Activated naive CD4-positive, alpha-beta T cell treated with anti-CD3 and anti-CD28 coated beads, Interleukin-2, amount 50 U/mL, for 16 hours (primary cell): ENCODE results near the gene ZNF157.
"Not testable (repeated sequence)": the region's sequence is repeated elsewhere in the genome, so short reads cannot be mapped to it uniquely, and the experiment has no call there.

ENCODE experiments used
- DNase-seq: peaks from one replicate; pipeline ENCODE4 v3.0.0-alpha.2; 2020

Gene ZNF157

DNA sequence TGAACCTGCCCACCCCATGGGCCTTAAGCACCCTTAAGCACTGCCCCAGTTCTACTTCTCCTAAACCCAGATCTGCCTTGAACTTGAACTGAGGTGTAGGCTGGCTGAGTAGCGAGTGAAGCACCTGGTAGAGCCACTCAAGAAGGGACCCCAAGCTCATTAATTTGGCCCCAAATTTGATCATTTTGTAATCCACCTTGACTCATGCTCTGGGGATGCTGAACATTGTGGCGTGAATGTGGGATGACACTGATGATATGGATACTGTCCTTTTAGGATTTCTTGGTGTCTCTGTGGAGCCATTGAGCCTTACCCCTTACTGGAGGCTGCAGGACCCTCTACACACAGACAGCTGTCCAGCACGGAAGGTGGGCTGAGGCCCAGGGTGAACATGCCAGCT, at the start of gene ZNF157:
TSS of gene ZNF157 (plus strand) at position 301 of the 400 bp plus-strand sequence. CDS start at position 392, 91 bp downstream.
- DNase-seq, result no peak

DNA sequence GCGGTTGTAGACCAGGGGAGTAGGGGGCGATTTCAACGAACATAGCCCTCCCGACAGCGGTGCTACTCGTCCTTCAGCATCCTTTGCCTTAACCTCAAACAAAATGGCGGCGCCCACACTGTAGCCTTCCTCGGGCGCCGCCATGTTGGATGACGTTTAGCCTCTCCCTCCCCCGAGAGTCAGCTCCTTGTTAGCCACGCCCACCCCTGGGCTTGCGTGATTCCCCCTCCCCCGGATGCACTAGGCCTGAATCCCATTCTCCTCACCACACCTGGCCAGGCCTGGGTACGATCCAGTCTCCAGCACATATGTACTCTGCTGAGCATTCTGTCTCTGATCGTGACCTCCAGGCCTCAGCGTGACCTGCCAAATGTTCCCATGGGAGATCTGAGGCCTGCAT, 49.0 kb upstream of the ZNF157 start:
- DNase-seq, result no peak

DNA sequence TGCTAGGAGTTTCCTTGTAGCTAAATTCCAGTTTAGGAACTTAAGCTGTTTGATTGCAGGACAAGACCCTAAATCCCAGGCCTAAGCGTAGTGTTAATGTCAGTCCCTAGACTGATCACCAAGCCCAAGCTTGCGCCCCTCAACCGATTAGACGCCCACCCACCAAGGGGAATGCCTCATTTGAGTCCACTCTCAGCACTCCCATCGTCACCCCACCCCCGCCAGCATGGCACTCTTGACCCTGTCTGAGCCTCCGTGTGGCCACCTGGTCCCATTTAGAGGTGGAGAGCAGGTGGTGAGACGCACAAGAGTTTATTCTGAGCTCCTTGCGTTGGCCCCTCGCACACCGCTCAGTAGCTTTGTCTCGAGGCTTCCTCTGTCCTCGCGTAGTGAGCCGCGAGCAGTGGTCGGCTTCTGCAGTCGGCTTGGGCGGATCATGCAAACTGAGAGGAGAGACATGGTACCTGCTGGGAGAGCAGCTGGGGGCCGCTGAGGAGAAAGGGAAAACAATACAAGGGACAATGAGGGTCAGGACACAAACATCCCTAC, 48.5 kb upstream of the ZNF157 start:
- no peak for DNase-seq

DNA sequence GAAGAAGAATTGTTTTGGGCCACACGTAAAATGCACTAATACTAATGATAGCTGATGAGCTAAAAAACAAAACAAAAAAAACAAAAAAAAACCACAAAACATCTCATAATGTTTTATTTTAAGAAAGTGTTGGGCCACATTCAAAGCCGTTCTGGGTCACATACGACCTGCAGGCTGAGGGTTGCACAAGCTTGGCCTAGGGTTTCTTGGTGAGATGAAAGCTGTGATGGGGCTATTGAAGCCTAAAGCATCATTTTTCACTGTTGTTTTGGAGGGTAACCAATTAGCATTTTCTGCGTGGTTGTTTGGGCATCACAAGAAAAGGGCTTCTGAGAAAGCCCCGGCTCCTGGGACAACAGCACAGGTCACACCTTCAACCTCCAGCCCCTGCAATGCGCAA, 42.5 kb upstream of the ZNF157 start:
- DNase-seq, result no peak

DNA sequence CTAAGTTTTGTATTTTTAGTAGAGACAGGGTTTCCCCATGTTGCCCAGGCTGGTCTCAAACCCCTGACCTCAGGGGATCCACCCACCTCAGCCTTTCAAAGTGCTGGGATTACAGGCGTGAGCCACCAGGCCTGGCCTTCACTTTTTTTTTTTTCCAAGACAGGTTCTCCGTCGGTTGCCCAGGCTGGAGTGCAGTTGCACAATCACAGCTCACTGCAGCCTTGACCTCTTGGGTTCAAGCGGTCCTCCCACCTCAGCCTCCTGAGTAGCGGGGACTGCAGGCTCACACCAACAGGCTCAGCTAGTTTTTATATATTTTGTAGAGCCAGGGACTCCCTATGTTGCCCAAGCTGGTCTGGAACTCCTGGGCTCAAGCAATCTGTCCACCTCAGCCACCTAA, 37.6 kb upstream of the ZNF157 start:
- not testable (repeated sequence) for DNase-seq

DNA sequence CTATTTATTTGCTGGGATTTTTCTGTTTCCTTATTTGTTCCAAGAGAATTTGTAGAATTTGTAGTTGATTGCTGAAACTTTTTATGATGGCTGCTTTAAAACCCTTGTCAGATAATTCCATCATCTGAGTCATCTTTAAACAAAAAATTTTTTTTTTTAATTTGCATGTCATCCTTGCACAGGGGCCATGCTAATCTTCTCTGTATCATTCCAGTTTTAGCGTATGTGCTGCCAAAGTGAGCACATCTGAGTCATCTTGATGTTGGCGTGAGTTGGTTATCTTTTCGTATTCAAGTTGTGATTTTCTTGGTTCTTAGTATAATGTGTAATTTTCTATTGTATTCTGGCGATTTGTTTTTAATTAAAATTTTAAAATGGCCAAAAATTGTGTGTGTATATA, 18.7 kb upstream of the ZNF157 start:
- DNase-seq, result no peak

DNA sequence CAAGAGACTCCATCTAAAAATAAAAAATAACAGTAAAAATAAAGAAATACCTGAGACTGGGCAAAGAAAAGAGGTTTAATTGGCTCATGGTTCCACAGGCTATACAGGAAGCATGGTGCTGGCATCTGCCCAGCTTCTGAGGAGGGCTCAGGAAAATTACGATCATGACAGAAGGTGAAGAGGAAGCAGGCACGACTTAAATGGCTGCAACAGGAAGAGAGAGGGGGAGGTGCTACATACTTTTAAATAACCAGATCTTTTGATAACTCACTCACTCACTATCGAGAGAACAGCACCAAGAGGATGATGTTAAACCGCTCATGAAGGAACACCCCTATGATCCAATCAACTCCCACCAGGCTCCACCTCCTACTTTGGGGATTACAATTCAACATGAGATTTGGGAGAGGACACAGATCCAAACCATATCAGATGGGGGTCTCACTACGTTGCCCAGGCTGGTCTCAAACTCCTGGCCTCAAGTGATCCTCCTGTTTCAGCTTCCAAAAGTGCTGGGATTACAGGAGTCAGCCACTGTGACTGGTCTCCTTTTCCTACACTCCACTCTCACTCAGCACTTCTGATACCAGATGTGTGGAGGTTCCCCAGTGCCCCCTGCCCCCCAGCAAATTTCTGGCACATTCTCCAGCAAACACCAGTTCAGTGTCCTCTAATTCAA, 11.9 kb upstream of the ZNF157 start:
- peak; percentile 28 for DNase-seq

DNA sequence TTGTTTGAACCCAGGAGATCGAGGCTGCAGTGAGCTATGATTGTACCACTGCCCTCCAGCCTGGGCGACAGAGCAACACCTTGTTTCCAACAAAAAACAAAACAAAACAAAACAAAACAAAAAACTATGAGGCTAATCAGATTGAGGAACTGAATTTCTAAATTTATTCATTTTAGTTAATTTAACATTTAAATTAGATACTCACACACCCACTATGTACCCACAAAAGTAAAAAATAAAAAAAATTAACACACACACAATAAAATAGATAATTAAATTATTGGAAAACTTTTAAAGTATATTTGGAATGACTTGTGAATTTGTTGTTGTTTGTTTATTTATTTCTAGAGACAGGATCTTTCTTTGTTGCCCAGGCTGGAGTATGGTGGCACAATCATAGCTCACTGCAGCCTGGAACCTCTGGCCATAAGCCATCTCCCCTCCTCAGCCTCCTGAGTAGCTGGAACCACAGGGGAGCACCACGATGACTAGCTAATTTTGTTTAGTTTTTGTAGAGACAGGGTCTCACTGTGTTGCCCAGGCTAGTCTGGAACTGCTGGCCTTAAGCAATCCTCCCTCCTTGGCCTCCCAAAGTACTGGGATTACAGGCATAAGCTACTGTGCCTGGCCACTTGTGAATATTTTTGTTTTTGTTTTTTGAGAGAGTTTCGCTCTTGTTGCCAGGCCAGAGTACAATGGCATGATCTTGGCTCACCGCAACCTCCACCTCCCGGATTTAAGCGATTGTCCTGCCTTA, 9.8 kb upstream of the ZNF157 start:
- DNase-seq, result no peak

DNA sequence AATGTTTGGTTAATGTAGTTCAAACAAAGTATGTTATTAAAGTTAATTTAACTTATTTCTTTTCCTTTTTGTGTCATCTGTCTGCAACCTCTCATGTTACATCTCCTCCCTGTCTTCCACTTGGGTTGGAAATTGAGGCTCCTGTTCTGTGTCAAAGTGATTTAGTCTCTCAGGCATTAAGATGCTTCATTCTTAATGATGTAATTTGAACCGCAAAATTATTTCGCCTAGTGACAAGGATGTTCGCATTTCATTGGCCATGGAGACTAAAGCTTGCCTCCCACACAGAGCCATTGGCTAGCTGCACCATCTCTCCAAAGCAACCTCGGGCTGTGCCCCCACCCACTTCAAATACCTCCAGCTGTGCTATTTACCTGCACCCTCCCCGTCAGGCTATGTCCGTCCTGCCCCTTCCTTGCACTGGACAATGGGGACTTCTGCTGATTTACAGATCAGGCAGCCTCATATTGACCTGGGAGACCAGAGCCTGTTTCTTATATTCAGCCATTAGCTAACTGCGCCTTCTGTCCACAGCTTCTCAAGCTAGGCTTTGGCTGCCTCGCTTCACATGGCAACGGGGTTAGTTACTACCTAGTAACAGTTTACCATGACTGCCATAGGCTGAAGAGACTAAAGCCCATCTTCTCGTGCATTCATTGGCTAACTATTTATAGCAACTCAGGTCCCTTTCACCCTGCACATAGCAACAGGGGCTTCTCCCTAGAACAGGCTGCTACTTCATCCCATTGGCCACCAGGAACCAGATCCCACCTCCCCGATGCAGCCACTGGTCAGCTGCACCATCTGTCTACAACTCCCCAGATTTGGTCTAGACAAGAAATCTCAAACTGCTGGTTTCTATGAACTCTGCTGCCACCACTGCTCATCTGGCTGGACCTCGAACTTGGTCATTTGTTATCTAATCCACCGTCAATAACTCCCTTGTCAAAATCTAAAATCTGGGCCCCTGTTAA, 8.6 kb upstream of the ZNF157 start:
- DNase-seq, result no peak

DNA sequence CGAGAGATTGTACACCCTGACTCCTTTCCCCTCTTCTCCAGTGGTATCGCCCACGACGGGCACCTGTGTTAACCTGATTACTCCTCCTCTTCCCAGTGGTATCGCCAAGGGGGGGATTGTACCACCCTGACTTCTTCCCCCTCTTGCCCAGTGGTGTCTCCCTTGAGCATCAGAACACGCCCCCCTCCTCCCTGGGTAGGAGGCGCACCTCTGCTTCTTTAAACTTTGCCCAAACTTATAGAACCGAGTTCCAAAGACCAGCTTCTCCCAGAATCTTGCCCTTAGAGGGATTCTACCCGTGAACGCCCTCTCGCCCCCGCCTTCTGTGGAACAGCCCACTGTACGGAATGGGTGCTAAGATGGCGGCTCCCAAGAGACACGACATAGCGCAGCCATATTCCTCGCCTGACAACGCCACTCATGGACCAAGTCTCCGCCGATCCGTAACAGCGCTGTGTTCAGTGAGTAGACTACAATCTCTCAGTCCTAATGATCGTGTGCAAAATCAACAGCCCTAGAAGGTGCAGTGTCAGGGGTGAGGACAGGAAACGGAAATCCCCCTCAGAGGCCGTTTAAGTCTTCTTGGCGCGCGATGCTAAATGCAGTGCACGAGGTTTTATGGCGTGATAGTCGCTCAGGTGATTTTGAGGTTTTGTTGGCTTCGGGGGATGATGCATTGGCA, 4.2 kb upstream of the ZNF157 start:
- peak; percentile 72 for DNase-seq

DNA sequence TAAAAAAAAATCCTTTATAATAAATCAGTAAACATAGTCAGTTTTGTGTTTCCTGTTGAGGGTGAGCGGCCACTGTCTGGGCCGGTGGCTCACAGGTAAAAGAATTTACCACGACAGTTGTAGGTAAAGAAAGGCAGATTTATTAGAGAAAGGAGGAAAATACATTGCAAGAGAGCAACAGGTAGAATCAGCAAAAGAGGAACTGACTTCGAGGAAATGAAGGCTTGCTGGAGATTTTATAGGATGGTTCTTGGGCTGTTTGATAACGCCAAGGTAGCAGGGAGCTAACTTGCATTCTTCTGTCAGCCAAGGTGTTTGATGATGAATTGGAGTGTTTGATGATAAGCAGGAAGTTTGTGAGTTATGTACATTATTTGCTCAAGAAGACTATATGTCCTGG, 2.8 kb downstream of the ZNF157 start:
- DNase-seq, result no peak

DNA sequence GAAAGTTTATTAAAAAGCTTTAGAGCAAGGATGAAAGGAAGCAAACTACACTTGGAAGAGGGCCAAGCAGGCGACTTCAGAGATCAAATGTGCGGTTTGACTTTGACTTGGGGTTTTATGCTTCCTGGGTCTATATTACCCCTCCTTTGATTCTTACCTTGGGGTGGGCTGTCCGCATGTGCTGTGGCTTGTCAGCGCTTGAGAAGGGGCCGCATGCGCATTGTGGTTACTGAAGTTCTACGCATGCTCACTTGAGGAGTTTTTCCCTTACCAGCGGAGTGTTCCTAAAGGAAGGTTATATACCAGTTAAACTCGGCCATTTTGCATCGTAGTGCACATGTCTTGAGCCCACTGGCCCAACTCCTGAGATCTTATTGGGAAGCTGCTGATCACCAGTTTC, 9.9 kb downstream of the ZNF157 start:
- DNase-seq, result peak; percentile 67

DNA sequence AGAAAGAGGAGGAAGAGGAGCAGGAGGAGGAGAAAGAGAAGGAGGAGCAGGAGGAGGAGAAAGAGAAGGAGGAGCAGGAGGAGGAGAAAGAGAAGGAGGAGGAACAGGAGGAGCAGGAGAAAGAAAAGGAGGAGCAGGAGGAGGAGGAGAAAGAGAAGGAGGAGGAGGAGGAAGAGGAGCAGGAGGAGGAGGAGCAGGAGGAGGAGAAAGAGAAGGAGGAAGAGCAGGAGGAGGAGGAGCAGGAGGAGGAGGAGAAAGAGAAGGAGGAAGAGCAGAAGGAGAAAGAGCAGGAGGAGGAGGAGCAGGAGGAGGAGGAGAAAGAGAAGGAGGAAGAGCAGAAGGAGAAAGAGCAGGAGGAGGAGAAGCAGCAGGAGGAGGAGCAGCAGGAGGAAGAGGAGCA, 10.5 kb downstream of the ZNF157 start:
- DNase-seq, result not testable (repeated sequence)

DNA sequence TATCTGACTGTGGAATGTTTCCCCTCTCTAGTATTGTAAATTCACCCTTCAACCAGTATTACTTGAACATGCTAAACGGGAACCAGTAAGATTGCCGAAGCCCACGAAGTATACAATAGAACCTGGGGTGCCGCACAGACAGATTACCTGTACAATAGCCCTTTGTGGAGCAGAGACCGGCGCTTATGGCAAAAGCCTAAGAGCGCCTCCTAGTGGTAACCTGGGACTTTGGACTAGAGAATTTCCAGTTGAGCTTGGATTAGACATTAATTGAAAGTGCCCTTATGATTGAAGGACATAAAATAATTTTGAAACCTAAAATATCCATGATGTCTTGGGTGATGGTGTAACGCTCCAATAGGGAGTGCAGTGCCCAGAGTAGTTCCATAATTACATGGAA, 14.1 kb downstream of the ZNF157 start:
- DNase-seq, result peak; percentile 62

DNA sequence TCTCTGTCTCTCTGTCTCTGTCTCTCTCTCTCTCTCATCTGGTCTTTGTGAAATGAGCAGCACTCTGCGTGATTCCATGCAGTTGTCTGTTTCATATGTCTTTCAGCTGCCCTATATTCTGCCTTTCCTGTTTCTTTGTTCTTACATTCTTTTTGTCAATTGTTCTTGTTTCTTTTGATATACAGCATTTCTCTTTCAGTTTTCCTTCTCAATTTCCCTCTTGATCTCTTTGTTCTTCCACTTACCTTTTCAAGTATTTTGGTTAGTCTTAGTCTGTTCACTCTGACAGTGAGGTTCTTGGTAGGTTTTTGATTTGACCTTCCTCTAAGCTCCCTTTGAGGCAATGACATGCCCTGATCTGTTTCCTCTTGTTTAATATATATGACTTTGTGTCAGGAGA, 20.4 kb downstream of the ZNF157 start:
- DNase-seq, result no peak

DNA sequence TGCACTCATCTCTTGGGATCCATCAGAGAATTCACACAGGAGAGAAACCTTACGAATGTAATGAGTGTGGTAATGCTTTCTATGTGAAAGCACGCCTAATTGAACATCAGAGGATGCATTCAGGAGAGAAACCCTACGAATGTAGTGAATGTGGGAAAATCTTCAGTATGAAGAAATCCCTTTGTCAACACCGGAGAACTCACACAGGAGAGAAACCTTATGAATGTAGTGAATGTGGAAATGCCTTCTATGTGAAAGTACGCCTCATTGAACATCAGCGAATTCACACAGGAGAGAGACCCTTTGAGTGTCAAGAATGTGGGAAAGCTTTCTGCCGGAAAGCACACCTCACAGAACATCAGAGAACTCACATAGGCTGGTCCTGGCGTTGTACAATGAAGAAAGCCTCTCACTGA, 42.8 kb downstream of the ZNF157 start:
- no peak for DNase-seq

DNA sequence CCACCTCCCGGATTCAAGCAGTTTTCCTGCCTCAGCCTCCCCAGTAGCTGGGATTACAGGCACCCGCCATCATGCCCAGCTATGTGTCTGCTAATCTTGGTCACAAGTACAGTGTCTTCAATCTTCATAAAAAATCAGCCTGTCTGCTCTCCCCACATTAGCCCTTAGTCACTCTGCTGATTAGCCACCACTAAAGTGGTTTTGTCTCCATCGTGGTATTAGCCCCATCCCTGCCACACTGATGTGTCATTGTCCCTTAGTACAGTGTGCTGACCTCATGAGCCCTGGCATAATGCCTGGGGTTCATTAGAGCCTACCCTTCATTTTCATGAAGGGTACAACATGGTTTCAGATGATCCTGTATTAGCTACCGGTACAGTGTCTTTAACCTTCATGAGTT, 49.9 kb downstream of the ZNF157 start:
- DNase-seq, result no peak

DNA sequence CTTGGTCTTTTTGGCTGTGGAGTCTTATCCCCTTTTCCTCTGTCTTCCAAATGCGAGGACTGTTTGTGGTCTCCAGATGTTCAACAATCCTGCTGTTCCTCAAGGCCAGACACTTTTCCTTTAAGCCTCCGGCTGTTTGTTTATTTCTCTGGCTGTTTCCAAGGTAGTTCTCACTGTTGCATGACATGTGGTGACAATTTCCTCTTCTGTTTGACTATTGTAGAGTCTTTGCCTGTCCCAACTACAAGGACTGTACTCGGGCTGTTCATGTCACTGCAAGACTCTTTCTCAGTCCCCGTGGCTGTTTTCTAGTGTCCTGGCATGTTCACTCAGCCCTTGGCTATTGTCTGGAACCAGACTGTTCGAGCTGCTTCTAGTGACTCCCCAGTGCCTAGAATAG, 50.6 kb downstream of the ZNF157 start:
- DNase-seq, result no peak

DNA sequence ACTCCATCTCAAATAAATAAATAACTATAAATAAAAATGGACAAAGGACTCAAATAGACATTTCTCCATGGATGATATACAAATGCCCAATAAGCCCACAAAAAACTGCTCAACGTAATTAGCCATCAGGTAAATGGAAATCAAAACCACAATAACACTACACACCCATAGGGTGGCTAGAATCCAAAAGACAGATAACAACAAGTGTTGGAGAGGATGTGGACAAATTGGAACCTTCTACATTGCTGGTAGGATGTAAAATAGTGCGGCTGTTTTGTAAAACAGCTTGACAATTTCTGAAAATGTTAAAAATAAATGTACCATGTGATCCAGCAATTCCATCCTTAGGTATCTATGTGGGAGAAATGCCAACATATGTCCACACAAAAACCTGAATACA, 52.1 kb downstream of the ZNF157 start:
- no peak for DNase-seq

DNA sequence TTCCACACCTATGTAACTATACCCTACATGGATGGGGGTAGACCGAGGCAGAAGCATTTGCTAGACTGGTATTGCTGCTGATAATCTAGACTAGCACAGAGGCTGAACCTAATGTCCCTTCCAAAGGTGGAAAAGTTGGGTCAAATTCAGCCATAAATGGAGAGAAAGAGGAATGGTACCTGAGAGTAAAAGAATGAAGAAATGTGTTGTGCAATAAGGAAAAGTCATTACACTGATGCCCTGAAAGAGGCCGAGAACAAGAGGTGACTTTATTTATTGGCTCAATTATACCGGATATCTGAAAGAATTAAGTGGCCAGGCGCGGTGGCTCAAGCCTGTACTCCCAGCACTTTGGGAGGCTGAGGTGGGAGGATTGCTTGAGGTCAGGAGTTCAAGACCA, 60.5 kb downstream of the ZNF157 start:
- no peak for DNase-seq

DNA sequence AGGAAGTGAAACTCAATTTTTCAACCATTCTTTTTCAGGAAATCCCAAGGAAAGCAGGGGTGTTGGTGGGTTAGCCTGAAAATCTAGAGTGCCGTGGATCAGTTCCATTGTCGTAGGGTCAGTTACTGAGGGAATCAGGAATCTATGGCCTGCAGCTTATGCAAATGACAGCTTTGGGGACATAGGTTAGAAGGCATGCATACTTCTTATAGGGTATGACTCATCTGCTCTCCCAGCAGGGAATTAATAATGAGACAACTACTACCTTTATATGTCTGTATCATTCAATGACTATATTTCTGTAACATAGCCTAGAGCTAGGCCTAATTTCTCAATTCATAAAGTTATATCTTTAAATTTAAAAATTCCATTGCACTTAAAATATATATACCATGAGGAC, 76.1 kb downstream of the ZNF157 start:
- DNase-seq, result no peak

DNA sequence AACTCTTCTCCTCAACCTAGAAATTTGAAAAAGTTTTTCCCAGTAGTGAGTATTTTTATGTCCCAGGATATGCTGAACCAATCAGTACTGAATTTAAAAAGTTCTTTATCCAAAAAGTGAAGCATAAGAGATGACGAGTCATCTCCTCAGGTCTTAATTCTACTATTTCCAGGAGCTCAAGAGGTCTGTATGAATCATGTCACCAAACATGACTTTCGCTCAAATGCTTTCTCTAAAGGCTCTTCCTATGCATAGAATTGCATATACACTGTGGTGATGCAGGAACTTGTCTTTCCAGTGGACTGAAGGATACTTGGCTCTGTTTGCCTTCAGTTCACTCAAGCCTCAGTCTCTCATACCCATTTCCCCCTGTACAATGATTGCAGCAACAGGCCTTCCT, 76.6 kb downstream of the ZNF157 start:
- DNase-seq, result no peak

DNA sequence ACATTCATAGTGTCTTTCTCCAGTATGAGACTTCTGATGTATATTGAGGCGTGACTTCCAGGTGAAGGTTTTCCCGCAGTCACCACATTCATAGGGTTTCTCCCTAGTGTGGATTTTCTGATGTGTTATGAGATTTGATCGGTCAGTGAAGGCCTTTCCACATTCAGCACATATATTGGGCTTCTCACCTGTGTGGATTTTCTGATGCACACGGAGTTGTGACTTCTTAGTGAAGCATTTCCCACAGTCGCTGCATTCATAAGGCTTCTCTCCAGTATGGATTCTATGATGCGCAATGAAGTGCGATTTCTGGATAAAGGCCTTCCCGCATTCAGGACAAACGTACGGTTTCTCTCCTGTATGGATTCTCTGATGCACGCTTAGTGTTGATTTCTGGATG, 77.2 kb downstream of the ZNF157 start:
- DNase-seq, result no peak
